GM12801 (cell line): Measurements from ENCODE around the gene LRFN2.

Experiments
- CTCF ChIP-seq: IDR thresholded peaks from one replicate; pipeline ENCODE4 v1.5.1; 2011; ENCODE audit warnings: control low read depth; ENCODE audit not compliant: insufficient read length; ENCODE audit errors: extremely low read depth

Gene LRFN2

GRCh38 chr6:40558102-40558501 lies 29.1 kb downstream of the LRFN2 start:
- no peak for TF ChIP-seq CTCF

- TF ChIP-seq CTCF = no peak
These were observed 30.3 kb downstream of the LRFN2 start for GRCh38 chr6:40556881-40557280.

GRCh38 chr6:40556023-40556422 lies 31.1 kb downstream of the LRFN2 start:
- TF ChIP-seq CTCF = no peak

- TF ChIP-seq CTCF = no peak
These were observed 32.1 kb downstream of the LRFN2 start for GRCh38 chr6:40555092-40555491.

- no peak for TF ChIP-seq CTCF
These were observed 34.2 kb downstream of the LRFN2 start for GRCh38 chr6:40552941-40553340.

- no peak for TF ChIP-seq CTCF
These were observed 35.1 kb downstream of the LRFN2 start for GRCh38 chr6:40551966-40552505.

- TF ChIP-seq CTCF = no peak
These were observed 36.7 kb downstream of the LRFN2 start for GRCh38 chr6:40550202-40551101.
